Measurements from ENCODE around the gene PLCD3. TPM values are rescaled to one million over a fixed set of nuclear protein-coding genes. Genes with fewer than 3 reads are reported as not detected.

PLCD3 gene
- polyA plus RNA-seq, 4 donors: 7.8 to 23.1 (median 11.2) TPM

DNA sequence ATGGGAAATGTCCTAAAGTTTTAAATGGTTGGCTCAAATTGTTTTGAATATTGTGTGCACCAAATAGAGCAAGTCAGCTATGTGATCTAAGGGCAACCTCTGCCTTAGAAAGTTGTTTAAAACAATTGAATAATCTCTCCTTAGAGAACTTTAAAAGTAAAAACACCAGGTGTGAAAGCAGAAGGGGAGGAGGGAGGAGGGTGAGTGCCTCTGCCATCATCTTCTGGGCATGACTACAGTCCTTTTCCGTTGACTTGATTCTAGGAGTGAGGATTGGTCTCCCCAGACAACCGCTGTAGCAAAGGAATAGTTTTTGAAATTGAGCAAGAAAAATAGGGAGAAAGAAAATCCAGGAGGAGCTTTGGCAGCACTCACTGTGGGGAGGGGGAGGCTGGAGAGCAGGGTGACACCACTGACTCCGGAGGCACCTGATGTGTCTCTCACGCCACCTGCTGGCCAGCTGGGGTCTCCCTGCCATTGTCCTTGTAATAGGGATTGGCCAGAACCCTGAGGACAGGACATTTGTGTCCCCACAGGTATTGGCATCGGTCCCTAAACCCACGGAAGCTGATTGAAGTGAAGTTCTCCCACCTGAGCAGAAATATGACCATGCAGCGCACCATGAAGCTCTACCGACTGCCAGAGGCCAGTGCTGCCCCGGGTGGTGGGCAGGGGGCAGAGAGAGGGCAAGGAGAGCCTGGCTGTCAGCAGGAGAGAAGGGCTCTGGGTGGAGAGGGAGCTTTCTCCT lies 33.3 kb downstream of the PLCD3 start:
- peaks cover 32 to 95% (median 37%) of the 10 kb centered on the region in 3 donors for H3K36me3 ChIP-seq (ENCODE audit: control insufficient read depth in 3 of 3, insufficient read depth in 2 of 3, low read depth in 1 of 3, low read length in 3 of 3)
- peak overlapping the region in 1 of 3 donors; percentile 35 for H3K27ac ChIP-seq (ENCODE audit: low read depth in 1 of 3, low read length in 2 of 3)
- 41 to 49% (median 49%) methylated on average over 9 of the region's 9 CpGs for WGBS, 3 donors
- H3K27me3 ChIP-seq (ENCODE audit: control insufficient read depth in 3 of 3, insufficient read depth in 3 of 3, low read length in 3 of 3): no peaks in the 10 kb centered on the region
- FAIRE-seq (no peak), DNase-seq (peak; percentile 77 to 87)
- no peak overlapping the region for H3K4me3 ChIP-seq (ENCODE audit: low read depth in 1 of 3, low read length in 3 of 3)
- H3K9me3 ChIP-seq (ENCODE audit: control insufficient read depth in 2 of 2, insufficient read depth in 1 of 2, low read depth in 1 of 2, low read length in 1 of 2): no peaks in the 10 kb centered on the region
- H3K4me1 ChIP-seq (ENCODE audit: control insufficient read depth in 3 of 3, insufficient read depth in 2 of 3, low read depth in 1 of 3, low read length in 2 of 3): no peaks in the 10 kb centered on the region

- no peak for FAIRE-seq
- H3K27ac ChIP-seq (ENCODE audit: low read depth in 1 of 3, low read length in 2 of 3): no peak overlapping the region
- 82 to 87% (median 84%) methylated on average over 13 of the region's 13 CpGs for WGBS, 3 donors
- no peaks in the 10 kb centered on the region for H3K4me1 ChIP-seq (ENCODE audit: control insufficient read depth in 3 of 3, insufficient read depth in 2 of 3, low read depth in 1 of 3, low read length in 2 of 3)
- no peak overlapping the region for H3K4me3 ChIP-seq (ENCODE audit: low read depth in 1 of 3, low read length in 3 of 3)
- H3K27me3 ChIP-seq (ENCODE audit: control insufficient read depth in 3 of 3, insufficient read depth in 3 of 3, low read length in 3 of 3): no peaks in the 10 kb centered on the region
- peaks cover 29 to 95% (median 37%) of the 10 kb centered on the region in 3 donors for H3K36me3 ChIP-seq (ENCODE audit: control insufficient read depth in 3 of 3, insufficient read depth in 2 of 3, low read depth in 1 of 3, low read length in 3 of 3)
- no peaks in the 10 kb centered on the region for H3K9me3 ChIP-seq (ENCODE audit: control insufficient read depth in 2 of 2, insufficient read depth in 1 of 2, low read depth in 1 of 2, low read length in 1 of 2)
- no peak for DNase-seq
These were observed 34.0 kb downstream of the PLCD3 start for GRCh38 chr17:45098081-45098868.

GRCh38 chr17:45096926-45097325 lies 35.4 kb downstream of the PLCD3 start:
- Histone ChIP-seq H3K4me1 (ENCODE audit: control insufficient read depth in 3 of 3, insufficient read depth in 2 of 3, low read depth in 1 of 3, low read length in 2 of 3) (no peaks in the 10 kb centered on the region), H3K9me3 (ENCODE audit: control insufficient read depth in 2 of 2, insufficient read depth in 1 of 2, low read depth in 1 of 2, low read length in 1 of 2) (no peaks in the 10 kb centered on the region), H3K27ac (ENCODE audit: low read depth in 1 of 3, low read length in 2 of 3) (no peak overlapping the region), H3K4me3 (ENCODE audit: low read depth in 1 of 3, low read length in 3 of 3) (no peak overlapping the region), H3K36me3 (ENCODE audit: control insufficient read depth in 3 of 3, insufficient read depth in 2 of 3, low read depth in 1 of 3, low read length in 3 of 3) (peaks cover 27 to 93% (median 33%) of the 10 kb centered on the region in 3 donors), H3K27me3 (ENCODE audit: control insufficient read depth in 3 of 3, insufficient read depth in 3 of 3, low read length in 3 of 3) (no peaks in the 10 kb centered on the region)
- DNase-seq (no peak), FAIRE-seq (no peak)
- WGBS, 3 donors: 93 to 96% (median 95%) methylated on average over 11 of the region's 11 CpGs

GRCh38 chr17:45096141-45096540 lies 36.2 kb downstream of the PLCD3 start:
- FAIRE-seq (no peak), DNase-seq (peak in 1 of 2 donors; percentile 45)
- no peak overlapping the region for H3K27ac ChIP-seq (ENCODE audit: low read depth in 1 of 3, low read length in 2 of 3)
- H3K4me1 ChIP-seq (ENCODE audit: control insufficient read depth in 3 of 3, insufficient read depth in 2 of 3, low read depth in 1 of 3, low read length in 2 of 3): no peaks in the 10 kb centered on the region
- H3K9me3 ChIP-seq (ENCODE audit: control insufficient read depth in 2 of 2, insufficient read depth in 1 of 2, low read depth in 1 of 2, low read length in 1 of 2): no peaks in the 10 kb centered on the region
- H3K36me3 ChIP-seq (ENCODE audit: control insufficient read depth in 3 of 3, insufficient read depth in 2 of 3, low read depth in 1 of 3, low read length in 3 of 3): peaks cover 27 to 91% (median 31%) of the 10 kb centered on the region in 3 donors
- 73 to 86% (median 85%) methylated on average over 3 of the region's 3 CpGs for WGBS, 3 donors
- H3K27me3 ChIP-seq (ENCODE audit: control insufficient read depth in 3 of 3, insufficient read depth in 3 of 3, low read length in 3 of 3): no peaks in the 10 kb centered on the region
- H3K4me3 ChIP-seq (ENCODE audit: low read depth in 1 of 3, low read length in 3 of 3): no peak overlapping the region

DNA sequence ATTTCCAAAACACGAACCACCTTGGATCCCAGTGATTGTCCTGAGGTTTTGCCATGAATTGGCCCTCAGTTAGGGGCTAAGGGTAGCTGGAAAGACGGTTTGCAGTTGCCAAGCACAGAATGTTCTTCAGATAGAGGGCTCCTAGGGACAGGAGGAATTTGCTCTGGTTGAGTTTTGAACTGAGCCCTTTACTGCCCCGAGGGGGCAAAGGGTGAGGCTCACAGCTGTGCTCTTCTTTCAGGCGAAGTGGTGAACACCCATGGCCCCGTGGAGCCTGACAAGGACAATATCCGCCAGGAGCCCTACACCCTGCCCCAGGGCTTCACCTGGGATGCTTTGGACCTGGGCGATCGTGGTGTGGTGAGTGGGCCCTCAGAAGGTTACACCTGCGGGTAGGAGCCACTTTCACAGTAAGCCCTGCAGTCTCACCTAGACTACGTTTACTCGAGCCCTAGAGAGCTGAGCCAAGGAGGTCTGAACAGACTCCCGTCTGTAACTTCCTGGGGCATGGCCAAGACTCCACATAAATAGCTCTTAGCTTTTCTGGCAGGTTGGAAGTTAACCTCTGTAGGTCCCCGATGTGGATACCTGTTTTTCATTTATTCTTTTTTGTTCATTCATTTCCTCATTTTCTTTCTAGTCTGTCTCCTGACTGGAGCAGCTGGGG lies 38.7 kb downstream of the PLCD3 start:
- no peak for FAIRE-seq
- no peaks in the 10 kb centered on the region for H3K9me3 ChIP-seq (ENCODE audit: control insufficient read depth in 2 of 2, insufficient read depth in 1 of 2, low read depth in 1 of 2, low read length in 1 of 2)
- WGBS, 3 donors: 67 to 71% (median 69%) methylated on average over 13 of the region's 13 CpGs
- DNase-seq: no peak
- H3K27me3 ChIP-seq (ENCODE audit: control insufficient read depth in 3 of 3, insufficient read depth in 3 of 3, low read length in 3 of 3): no peaks in the 10 kb centered on the region
- peaks cover 32 to 89% (median 35%) of the 10 kb centered on the region in 3 donors for H3K36me3 ChIP-seq (ENCODE audit: control insufficient read depth in 3 of 3, insufficient read depth in 2 of 3, low read depth in 1 of 3, low read length in 3 of 3)
- H3K4me1 ChIP-seq (ENCODE audit: control insufficient read depth in 3 of 3, insufficient read depth in 2 of 3, low read depth in 1 of 3, low read length in 2 of 3): no peaks in the 10 kb centered on the region
- peak overlapping the region; percentile 24 to 64 (median 36) for H3K27ac ChIP-seq (ENCODE audit: low read depth in 1 of 3, low read length in 2 of 3)
- no peak overlapping the region for H3K4me3 ChIP-seq (ENCODE audit: low read depth in 1 of 3, low read length in 3 of 3)

- no peaks in the 10 kb centered on the region for H3K9me3 ChIP-seq (ENCODE audit: control insufficient read depth in 2 of 2, insufficient read depth in 1 of 2, low read depth in 1 of 2, low read length in 1 of 2)
- WGBS, 3 donors: 56 to 86% (median 78%) methylated on average over 6 of the region's 6 CpGs
- FAIRE-seq: no peak
- H3K27ac ChIP-seq (ENCODE audit: low read depth in 1 of 3, low read length in 2 of 3): peak overlapping the region in 2 of 3 donors; percentile 24 to 64
- DNase-seq: no peak
- peaks cover 28 to 89% (median 37%) of the 10 kb centered on the region in 3 donors for H3K36me3 ChIP-seq (ENCODE audit: control insufficient read depth in 3 of 3, insufficient read depth in 2 of 3, low read depth in 1 of 3, low read length in 3 of 3)
- no peak overlapping the region for H3K4me3 ChIP-seq (ENCODE audit: low read depth in 1 of 3, low read length in 3 of 3)
- no peaks in the 10 kb centered on the region for H3K27me3 ChIP-seq (ENCODE audit: control insufficient read depth in 3 of 3, insufficient read depth in 3 of 3, low read length in 3 of 3)
- H3K4me1 ChIP-seq (ENCODE audit: control insufficient read depth in 3 of 3, insufficient read depth in 2 of 3, low read depth in 1 of 3, low read length in 2 of 3): no peaks in the 10 kb centered on the region
These were observed 39.3 kb downstream of the PLCD3 start for GRCh38 chr17:45092911-45093430.

DNA sequence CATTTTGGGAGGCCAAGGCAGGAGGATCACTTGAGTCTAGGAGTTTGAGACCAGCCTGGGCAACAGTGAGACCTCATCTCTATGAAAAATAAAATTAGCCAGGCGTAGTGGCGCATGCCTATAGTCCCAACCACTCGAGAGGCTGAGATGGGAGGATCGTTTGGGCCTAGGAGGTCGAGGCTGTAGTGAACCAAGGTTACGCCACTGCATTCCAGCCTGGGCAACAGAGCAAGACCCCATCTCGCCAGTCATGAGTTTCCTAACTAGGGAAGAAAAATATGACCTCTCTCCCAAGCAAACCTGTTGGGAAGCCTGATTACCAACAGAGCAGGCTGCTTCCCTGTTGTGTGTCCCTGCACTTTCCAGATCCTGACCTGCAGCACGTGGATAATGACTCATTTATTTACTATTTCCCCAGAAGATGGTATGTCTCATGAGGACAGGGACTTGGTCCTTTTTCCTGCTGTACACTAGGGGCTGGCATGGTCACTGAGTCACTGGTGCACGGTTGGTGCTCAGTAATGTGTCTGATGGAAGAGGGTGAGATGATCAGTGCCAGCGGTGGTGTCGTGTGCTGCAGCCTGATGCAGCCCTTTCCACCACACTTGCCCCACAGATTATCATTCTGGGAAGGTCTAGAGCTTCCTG lies 40.4 kb downstream of the PLCD3 start:
- no peaks in the 10 kb centered on the region for H3K27me3 ChIP-seq (ENCODE audit: control insufficient read depth in 3 of 3, insufficient read depth in 3 of 3, low read length in 3 of 3)
- no peaks in the 10 kb centered on the region for H3K4me1 ChIP-seq (ENCODE audit: control insufficient read depth in 3 of 3, insufficient read depth in 2 of 3, low read depth in 1 of 3, low read length in 2 of 3)
- H3K27ac ChIP-seq (ENCODE audit: low read depth in 1 of 3, low read length in 2 of 3): peak overlapping the region in 1 of 3 donors; percentile 52
- H3K9me3 ChIP-seq (ENCODE audit: control insufficient read depth in 2 of 2, insufficient read depth in 1 of 2, low read depth in 1 of 2, low read length in 1 of 2): no peaks in the 10 kb centered on the region
- 85 to 90% (median 87%) methylated on average over 11 of the region's 11 CpGs for WGBS, 3 donors
- no peak overlapping the region for H3K4me3 ChIP-seq (ENCODE audit: low read depth in 1 of 3, low read length in 3 of 3)
- DNase-seq: no peak
- FAIRE-seq: no peak
- H3K36me3 ChIP-seq (ENCODE audit: control insufficient read depth in 3 of 3, insufficient read depth in 2 of 3, low read depth in 1 of 3, low read length in 3 of 3): peaks cover 27 to 88% (median 38%) of the 10 kb centered on the region in 3 donors

DNA sequence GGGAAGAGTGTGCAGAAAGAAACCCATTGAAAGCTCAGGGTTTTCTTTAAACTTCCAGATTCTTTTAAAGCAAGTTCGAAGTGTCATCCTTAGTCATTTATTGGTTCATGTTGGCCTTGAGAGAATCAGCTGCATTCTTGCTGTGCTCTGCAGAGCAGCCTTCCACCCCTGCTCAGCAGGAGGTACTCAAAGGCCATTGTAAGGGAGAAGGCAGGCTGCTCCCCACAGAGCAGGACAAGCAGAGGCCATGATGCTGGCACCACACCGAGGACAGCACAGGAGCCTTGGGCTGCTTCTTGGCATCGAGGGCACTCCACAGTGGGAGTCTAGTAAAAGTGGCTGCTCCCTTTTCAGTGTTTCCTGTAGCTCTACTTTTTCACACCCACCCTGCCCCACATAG lies 41.6 kb downstream of the PLCD3 start:
- FAIRE-seq (no peak), DNase-seq (no peak)
- Histone ChIP-seq H3K27ac (ENCODE audit: low read depth in 1 of 3, low read length in 2 of 3) (no peak overlapping the region), H3K4me1 (ENCODE audit: control insufficient read depth in 3 of 3, insufficient read depth in 2 of 3, low read depth in 1 of 3, low read length in 2 of 3) (no peaks in the 10 kb centered on the region), H3K4me3 (ENCODE audit: low read depth in 1 of 3, low read length in 3 of 3) (no peak overlapping the region), H3K27me3 (ENCODE audit: control insufficient read depth in 3 of 3, insufficient read depth in 3 of 3, low read length in 3 of 3) (no peaks in the 10 kb centered on the region), H3K36me3 (ENCODE audit: control insufficient read depth in 3 of 3, insufficient read depth in 2 of 3, low read depth in 1 of 3, low read length in 3 of 3) (peaks cover 19 to 88% (median 28%) of the 10 kb centered on the region in 3 donors), H3K9me3 (ENCODE audit: control insufficient read depth in 2 of 2, insufficient read depth in 1 of 2, low read depth in 1 of 2, low read length in 1 of 2) (no peaks in the 10 kb centered on the region)
- 79 to 90% (median 90%) methylated on average over 3 of the region's 3 CpGs for WGBS, 3 donors
